A204.1 (cell line): ENCODE measurements around the gene VWDE.
"Not testable (repeated sequence)": the region's sequence is repeated elsewhere in the genome, so short reads cannot be mapped to it uniquely, and the experiment has no call there.

Source experiments
- FAIRE-seq: peaks from 2 replicates; lab custom pipeline; 2012; peaks lifted over from hg19 to GRCh38; lab: Jason Lieb, UNC

Gene VWDE

DNA sequence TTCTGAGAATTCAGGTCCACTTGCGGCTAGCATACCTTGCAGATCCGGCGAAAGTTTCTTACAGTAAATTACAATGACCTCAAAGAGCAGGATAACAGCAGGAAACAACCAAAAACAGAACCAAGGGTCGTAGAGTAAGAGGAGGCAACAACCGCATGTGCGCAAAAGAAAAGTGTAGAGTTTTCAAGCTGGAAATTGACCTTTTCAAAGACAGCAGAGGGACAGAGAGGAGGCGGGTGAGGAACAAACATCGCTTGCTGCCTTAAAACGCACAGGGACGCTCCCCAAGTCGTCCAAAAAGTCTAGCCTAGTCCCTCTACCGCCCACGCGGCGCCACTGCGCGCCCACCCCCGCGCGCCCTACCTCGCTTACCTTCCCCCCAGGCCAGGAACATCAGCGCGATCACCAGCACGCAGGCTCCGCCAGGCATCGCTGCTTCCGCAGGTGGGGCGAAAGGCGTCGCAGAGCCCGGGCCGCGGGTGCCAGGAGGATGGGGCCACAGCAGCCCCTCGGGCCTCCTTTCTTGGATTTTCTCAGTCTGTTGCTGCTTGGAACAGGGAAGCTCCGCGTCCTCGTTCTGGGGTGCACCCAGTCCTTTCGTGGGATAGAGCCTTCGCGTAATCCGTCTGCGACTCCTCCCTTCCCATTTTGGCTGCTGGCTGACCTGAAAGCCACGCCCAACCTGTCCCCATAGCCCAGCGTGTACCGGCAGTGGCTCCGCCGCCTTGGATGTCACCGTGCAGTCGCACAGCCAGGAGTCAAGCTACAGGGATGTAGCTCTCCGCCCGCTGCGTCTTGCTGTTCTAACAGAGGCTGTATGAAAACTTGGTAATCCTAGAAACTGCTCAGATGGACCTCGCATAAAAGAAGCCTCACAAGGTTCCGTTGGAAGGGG is at the start of gene VWDE:
Gene VWDE (minus strand): TSS at position 579 of the 895 bp plus-strand sequence. CDS start 149 bp downstream, at position 430.
- no peak for FAIRE-seq

DNA sequence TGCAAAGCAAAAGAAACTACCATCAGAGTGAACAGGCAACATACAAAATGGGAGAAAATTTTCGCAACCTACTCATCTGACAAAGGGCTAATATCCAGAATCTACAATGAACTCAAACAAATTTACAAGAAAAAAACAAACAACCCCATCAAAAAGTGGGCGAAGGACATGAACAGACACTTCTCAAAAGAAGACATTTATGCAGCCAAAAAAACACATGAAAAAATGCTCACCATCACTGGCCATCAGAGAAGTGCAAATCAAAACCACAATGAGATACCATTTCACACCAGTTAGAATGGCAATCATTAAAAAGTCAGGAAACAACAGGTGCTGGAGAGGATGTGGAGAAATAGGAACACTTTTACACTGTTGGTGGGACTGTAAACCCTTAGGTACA is 49.5 kb upstream of the VWDE start:
- not testable (repeated sequence) for FAIRE-seq

DNA sequence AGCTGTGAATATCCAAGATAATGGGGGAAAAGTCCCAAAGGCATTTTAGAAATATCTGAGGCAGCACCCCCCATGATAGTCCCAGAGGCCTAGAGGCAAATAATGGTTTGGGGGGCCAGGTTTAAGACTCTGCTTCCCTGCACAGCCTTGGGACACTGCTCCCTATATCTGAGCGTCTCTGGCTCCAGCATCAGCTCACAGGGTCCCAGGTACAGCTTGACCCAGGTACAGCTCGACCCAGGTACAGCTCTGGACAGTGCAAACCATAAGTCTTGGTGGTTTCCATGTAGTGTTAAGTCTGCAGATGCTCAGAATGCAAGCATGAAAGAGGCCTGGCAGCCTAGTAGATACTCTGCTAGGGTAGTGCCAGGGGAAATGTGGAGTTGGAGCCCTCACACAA is 47.0 kb upstream of the VWDE start:
- FAIRE-seq = no peak

DNA sequence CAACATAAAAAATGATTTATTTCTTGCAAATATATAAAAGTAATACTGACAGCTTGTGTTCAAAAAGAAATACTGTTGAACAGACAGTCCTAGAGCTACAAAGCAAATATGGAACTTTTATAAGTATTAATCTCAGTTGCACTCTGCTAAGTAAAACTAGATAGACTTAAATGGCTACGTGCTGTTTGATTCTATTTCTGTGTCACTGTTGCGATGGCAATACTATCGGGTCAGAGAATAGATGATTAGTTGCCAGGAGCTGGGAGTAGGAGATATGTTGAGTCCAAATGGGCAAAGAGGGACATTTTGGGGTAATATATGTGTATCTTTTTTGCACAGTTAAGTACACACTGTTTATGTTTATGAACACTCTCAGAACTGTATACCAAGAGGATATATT is 41.1 kb upstream of the VWDE start:
- no peak for FAIRE-seq

DNA sequence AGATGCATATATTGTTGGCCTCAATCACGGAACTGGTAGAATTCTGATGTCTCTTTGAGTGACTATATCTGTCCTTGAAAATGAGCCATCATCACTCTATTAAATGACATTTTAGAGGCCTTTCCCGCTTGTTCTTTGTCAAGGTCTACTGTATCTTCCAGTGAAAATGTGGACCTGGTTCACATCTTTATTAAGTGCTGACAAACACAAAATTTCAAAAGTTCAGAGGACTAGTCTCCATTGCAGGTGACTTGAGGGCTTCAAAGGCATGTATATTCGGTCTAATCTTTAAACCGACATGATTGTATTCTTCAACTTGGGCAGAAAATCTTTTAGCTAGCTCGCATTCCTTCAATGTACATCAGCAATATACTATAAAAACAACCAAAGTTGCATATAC is 36.6 kb upstream of the VWDE start:
- FAIRE-seq = no peak

DNA sequence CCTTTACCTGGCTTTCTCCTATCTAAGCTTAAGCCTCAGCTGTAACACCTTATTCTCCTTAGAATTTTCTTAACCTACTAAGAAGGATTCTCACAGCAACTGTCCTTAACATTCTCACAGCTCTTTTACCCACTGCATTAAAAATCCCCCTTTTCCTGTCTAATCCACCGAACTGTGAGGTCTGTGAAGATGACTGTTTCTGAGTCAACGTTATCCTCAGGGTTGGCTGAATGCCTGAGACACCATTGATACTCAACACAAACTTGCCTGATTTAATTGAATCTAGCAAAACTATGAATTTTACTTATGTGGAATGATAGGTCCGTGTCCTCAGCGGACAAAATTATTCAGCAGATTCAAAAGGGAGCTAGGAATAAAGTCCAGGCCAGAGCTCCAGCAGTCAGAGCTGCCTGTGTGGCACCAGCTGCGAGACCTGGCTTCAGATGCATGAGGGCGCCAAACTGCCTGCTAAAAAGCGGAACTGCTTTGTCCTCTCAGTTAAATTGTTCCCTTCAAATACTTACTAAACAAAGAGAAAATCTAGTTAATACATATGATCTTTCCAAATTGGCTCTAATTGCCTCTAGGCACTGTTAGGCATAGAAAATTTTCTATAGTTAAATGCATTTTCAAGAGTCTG is 33.4 kb upstream of the VWDE start:
- FAIRE-seq = no peak

DNA sequence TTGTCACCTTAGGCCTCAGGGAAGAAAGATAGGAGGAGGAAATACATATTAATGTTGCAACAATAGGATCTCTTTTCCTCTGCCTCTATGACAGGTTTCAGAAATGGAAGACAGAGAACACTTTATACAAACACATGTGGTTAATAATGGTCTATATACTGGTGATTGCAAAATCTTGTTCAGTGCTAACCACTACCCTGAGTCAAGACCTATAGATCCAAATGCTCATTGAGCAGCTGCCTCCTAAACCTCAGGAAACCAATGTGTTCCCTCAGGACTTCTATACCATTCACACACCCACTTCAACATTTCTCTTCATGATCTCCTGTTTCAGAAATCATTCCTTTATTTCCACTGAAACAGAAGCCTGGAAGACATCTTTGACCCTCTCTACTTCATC is 32.5 kb upstream of the VWDE start:
- FAIRE-seq = no peak

DNA sequence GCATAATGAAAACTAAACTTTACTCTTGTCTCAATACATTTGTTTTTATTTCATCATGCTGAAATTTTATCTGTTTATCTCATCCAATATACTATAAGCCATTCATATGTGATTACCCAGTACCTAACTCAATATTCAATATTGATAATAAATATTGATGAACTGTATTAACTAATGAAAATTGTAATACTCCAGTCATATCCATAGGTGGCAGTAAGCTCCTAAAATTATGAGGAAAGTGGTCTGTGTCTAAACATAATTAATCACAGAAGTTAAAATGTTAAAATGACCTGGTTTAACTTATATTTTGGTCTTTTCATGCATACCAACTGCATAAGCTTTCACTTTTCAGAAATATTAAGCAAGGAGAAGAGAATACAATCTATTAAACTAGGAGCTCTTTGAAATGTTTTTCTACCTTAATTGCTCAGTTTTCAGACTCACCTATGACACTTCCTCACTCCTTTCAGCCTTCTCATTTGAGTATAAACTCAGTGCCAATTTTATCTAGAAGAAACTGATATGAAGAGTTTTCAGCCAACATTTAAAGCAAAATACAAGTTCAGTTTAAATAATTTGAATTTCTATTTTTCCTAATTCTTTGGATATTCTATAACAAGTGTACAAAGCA is 30.5 kb upstream of the VWDE start:
- FAIRE-seq = peak; percentile 85

DNA sequence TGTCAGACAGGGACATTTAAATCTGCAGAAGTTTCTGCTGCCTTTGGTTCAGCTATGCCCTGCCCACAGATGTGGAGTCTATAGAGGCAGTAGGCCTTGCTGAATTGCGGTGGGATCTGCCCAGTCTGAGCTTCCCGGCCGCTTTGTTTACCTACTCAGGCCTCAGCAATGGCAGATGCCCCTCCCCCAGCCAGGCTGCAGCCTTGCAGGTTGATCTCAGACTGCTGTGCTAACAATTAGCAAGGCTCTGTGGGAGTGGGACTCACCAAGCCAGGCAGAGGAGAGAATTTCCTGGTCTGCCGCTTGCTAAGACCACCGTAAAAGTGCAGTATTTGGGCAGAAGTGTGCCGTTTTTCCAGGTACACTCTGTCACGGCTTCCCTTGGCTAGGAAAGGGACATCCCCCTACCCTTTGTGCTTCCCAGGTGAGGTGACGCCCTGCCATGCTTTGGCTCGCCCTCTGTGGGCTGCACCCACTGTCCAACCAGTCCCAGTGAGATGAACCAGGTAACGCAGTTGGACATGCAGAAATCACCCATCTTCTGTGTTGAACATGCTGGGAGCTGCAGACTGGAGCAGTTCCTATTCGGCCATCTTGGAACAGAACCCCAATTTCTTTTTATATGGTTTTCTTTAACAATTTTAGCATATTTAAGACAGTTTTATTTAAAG is 28.4 kb upstream of the VWDE start:
- FAIRE-seq = no peak

DNA sequence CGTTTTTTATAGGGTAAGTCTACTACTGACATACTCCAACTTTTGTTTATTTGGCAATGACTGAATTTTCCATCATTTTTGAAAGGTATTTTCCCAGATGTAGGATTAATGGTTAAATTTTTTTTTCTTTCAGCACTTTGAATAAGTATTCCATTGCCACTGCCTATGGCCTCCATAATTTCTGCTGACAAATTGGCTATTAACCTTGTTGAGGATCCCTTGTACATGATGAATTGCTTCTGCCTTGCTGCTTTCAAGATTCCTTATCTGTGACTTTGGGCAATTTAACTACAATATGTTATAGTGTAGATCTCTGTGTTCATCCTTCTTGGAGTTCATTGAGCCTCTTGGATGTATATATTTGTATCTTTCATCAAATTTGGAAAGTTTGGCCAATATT is 21.6 kb upstream of the VWDE start:
- no peak for FAIRE-seq

DNA sequence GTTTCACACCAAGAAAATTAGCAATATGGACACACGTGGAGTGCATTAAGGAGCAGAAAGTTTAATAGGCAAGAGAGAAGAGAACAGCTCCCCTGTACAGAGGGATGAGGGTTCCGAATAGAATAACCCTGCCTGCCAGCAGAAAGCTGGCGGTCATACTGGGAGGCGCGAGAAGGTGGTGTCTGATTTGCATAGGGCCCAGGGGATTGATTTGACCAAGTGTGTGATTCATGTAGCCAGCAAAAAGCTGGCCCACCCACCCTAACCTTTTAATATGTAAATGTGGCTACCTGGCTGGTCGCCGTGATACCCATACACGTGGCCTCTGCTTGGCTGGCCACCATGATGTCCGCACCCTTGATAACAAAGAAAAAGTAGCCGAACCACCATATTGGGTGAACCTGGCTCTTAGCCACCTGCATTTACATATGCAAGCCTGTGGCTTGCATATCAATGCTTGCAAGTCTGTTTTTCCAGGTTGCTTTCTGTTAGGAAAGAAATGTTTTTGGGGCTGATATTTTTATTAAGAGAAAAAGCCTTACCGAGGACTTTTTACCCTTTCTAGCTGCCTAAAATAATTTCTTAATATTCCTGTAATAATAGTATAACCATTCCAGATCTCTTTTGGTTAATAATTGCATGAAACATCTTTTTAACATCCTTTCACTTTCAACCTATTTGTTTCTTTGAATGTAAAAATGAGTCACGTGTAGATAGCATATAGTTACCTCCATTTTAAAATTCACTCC is 20.5 kb upstream of the VWDE start:
- FAIRE-seq = no peak

DNA sequence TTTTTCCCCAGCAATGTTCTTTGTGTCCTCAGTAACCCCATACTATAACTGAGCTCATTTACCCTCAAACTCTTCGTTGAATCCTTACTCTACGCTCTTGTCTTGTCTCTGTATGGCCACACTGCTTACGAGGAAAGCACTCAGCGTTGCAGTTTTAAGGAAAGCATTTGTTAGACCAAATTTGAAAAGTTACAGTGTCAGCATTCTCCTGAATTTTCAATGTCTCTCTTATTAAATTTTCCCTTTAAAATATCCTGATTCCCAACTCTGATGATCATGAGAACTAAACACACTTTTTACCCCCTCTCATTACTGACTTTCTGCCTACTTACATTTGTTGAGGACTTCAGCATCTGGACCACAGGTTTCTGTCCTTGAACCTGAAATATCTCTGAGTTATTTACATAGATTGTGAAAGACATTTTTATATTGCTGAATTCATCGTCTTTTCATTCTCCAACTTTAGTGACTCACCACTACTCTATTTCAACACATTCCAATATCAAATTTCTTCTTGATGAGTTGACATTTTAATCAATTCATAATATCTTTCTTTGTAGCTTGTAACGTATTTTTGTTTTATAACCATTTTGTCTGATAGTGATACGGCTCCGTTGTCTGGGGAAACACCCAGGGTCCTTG is 19.8 kb upstream of the VWDE start:
- no peak for FAIRE-seq

DNA sequence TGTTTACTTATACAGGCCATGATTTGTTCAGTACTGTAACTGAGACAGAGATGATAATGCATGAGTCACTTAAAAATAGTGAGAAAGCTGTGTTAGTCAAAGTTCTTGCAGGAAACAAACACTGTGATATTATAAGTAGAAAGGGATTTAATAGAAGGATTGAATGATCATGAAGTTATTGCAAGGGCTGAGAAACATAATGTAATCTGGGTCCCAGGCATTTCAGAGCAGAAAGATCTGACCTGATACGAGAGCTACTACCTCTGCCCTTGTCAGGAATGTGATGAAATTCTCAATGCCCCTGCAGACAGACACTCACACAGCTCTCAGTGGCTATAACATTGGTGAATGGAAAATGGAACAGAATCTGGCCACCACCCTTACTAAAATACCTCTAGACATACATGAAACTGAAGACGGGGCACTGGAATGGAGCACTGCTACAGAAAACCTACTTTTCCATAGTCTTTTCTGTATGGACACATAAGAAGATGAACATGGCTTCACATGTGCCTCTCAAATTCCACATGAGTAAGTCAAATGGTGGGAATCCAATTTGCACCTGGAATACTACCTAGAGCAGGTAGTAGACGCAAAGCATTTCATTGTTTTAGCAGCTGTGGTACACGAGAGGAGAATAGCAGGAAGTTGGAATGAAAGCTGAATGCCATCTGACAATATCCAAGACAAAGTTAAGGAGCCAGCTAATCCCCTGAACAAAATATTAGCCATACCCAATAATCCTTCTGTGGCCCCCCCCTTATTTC is 19.1 kb upstream of the VWDE start:
- FAIRE-seq = no peak

DNA sequence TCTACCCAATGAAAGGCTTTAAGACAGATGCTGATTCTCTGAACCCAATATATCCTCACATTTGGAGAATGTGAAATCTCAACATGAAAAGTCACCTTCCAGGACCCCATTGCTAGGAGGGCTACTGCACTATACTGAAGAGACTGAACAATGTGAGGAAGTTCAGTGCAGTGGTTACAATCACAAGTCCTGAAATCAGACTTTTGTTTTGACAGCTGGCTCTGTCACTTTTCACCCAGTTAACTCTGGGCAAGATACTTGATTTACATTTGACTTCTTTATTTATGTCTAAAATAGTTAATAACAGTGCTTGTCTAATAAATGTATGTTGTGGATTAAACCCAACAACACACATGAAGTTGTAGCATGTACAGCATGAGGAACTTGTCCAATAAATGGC is 14.8 kb upstream of the VWDE start:
- FAIRE-seq = no peak

DNA sequence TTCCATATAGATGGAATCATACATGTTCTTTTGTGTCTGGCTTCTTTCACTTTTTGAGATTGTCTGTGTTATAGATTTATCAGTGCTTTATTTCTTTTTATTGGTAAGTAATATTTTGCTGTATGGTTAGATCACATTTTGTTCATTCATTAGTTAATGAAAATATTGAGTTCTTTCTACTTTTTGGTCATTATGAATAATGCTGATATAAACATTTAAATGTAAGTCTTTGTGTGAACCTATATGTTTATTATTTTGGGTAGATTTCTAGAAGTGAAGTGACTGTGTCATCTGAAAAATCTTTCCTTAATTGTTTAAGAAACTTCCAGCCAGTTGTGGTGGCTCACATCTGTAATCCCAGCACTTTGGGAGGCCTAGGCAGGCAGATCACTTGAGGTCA is 11.4 kb upstream of the VWDE start:
- no peak for FAIRE-seq

DNA sequence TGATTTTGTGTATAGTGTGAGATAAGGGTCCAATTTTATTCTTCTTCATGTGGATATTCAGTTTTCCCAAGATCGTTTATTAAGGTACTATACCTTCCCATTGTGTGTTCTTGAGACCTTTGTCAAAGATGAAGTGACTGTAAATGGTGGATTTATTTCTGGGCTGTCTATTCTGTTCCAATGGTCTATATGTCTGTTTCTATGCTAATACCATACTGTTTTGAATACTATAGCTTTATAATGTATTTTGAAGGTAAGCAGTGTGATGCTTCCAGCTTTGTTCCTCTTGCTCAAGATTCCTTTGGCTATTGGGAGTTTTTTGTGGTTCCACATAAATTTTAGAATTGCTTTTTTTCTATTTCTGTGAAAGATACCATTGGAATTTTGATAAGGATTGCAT is 8.7 kb upstream of the VWDE start:
- FAIRE-seq = no peak

DNA sequence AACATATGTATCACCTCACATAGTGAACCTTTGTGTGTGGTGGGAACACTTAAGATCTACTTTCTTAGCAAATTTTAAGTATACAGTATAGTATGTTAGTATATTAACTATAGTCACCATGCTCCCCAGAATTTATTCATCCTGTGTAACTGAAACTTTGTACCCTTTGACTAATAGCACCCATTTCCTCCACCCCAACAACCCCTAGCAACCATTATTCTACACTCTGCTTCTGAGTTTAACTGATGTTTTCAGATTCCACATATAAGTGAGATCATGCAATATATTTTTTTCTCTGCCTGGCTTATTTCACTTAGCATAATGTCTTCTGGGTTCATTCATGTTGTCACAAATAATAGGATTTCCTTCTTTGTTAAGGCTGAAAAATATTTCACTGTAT is 6.9 kb upstream of the VWDE start:
- FAIRE-seq = no peak

DNA sequence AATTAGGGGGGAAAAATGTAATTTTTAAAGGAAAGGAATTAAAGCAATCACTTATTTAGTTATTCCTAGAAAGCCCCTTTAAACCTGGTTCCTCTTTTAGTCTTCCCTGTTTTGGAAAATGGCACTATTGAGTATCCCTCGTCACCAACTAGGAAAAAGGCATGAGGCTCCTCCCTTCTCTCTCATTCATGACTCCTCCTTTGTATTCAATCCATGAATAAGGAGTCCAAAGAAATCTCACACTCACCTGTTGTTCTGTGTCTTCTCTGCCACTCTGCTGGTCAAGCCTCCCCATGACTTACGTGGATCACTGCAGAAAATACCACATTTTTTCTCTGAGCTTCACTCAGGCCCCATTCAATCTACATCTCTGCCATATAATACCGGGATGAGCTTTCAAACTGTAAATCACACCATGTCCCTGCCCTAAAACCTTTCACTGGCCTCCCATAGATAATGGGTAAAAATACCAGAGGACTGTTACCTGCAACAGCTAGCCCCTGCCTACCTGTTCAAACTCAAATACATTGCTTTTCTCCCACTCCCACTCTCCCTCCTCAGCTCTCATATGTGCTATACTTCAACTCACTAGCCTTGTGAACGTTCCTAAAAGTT is 5.5 kb upstream of the VWDE start:
- FAIRE-seq = no peak

DNA sequence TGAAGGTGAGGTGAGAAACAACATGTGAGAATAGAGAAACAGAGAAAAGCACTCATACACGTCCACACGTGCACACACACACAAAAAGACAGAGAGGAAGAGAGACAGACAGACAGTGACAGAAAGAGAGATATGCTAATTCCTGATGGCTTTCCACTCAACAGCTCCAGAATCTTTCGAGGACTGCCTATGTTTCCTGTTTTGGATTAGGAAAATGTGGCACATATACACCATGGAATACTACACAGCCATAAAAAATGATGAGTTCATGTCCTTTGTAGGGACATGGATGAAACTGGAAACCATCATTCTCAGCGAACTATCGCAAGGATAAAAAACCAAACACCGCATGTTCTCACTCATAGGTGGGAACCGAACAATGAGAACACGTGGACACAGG is 4.0 kb upstream of the VWDE start:
- FAIRE-seq = not testable (repeated sequence)

DNA sequence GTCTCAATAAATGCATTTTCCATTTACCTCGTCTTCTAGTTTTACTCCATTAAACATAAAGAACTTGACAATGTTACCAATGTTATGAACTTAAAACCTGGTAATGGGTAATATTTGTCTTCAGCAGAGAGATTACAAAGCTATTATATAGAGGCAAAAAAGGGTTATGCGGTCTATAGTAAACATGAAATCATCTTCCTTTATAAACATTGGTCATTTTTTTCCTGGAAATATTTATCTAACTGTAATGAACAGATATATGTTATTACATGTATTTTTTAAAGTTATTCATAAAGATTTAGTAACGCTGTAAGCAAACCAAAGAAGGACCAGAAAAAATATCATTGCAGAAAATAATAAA is 1.3 kb downstream of the VWDE start:
- no peak for FAIRE-seq
